ENCODE data around the gene SHISA6. TPM values are rescaled to one million over a fixed set of nuclear protein-coding genes. Genes with fewer than 3 reads are reported as not detected.

Gene SHISA6
- polyA plus RNA-seq, 1 donor from 2014 or later: 1.8 TPM

- no peak for TF ChIP-seq MXI1 (conservative IDR thresholded peaks at IDR 0.05; ENCODE audit: poor library complexity, severe bottlenecking)
- no peak for TF ChIP-seq CTCF (IDR thresholded peaks at IDR 0.05; ENCODE audit: poor library complexity, severe bottlenecking)
- no peak for TF ChIP-seq RAD21 (conservative IDR thresholded peaks at IDR 0.05)
- no peak for TF ChIP-seq SMC3 (conservative IDR thresholded peaks at IDR 0.05; ENCODE audit: poor library complexity)
- TF ChIP-seq POLR2AphosphoS5 (IDR thresholded peaks at IDR 0.05): no peak
- no peak for TF ChIP-seq EZH2 (IDR thresholded peaks at IDR 0.05; ENCODE audit: borderline replicate concordance, insufficient read depth, low read length, poor library complexity, severe bottlenecking)
- no peak for TF ChIP-seq TAF1 (IDR thresholded peaks at IDR 0.05; ENCODE audit: low read depth)
- TF ChIP-seq REST (IDR thresholded peaks at IDR 0.05; ENCODE audit: borderline replicate concordance): no peak
- TF ChIP-seq EP300 (conservative IDR thresholded peaks at IDR 0.05; ENCODE audit: poor library complexity, severe bottlenecking): no peak
- Histone ChIP-seq H3K9me3 (ENCODE audit: low read length) (no peaks in the 10 kb centered on the region), H3K9me2 (ENCODE audit: insufficient read depth, low read length) (no peaks in the 10 kb centered on the region), H3K36me3 (ENCODE audit: insufficient read depth, low read length) (no peaks in the 10 kb centered on the region), H3K27ac (ENCODE audit: low read length) (no peak overlapping the region), H3K9ac (ENCODE audit: low read length) (no peak overlapping the region), H3K4me3 (ENCODE audit: low read length) (no peak overlapping the region), H2AFZ (ENCODE audit: low read depth, low read length) (no peak overlapping the region), H3K79me2 (replicated peaks; ENCODE audit: insufficient read depth, low read length) (no peaks in the 10 kb centered on the region), H3K27me3 (ENCODE audit: insufficient read depth, low read depth, low read length) (no peaks in the 10 kb centered on the region), H4K20me1 (ENCODE audit: insufficient read depth) (no peaks in the 10 kb centered on the region), H3K4me2 (ENCODE audit: low read length) (no peak overlapping the region), H3F3A (ENCODE audit: insufficient read depth, low read length, poor library complexity, severe bottlenecking) (no peaks in the 10 kb centered on the region)
Measured at GRCh38 chr17:11514981-11515680, 274.1 kb downstream of the SHISA6 start.

GRCh38 chr17:11515901-11516300 lies 274.9 kb downstream of the SHISA6 start:
- no peak overlapping the region for H3K4me3 ChIP-seq (ENCODE audit: low read length)
- no peaks in the 10 kb centered on the region for H3K79me2 ChIP-seq (replicated peaks; ENCODE audit: insufficient read depth, low read length)
- no peaks in the 10 kb centered on the region for H3F3A ChIP-seq (ENCODE audit: insufficient read depth, low read length, poor library complexity, severe bottlenecking)

More at GRCh38 chr17:11515901-11516300, 274.9 kb downstream of the SHISA6 start:
- Histone ChIP-seq H4K20me1 (ENCODE audit: insufficient read depth) (no peaks in the 10 kb centered on the region), H3K4me2 (ENCODE audit: low read length) (no peak overlapping the region), H3K27ac (ENCODE audit: low read length) (no peak overlapping the region), H3K9me3 (ENCODE audit: low read length) (no peaks in the 10 kb centered on the region), H3K36me3 (ENCODE audit: insufficient read depth, low read length) (no peaks in the 10 kb centered on the region), H3K9me2 (ENCODE audit: insufficient read depth, low read length) (no peaks in the 10 kb centered on the region), H3K9ac (ENCODE audit: low read length) (no peak overlapping the region), H3K27me3 (ENCODE audit: insufficient read depth, low read depth, low read length) (no peaks in the 10 kb centered on the region), H2AFZ (ENCODE audit: low read depth, low read length) (no peak overlapping the region)
- TF ChIP-seq EP300 (conservative IDR thresholded peaks at IDR 0.05; ENCODE audit: poor library complexity, severe bottlenecking): no peak
- no peak for TF ChIP-seq POLR2AphosphoS5 (IDR thresholded peaks at IDR 0.05)
- TF ChIP-seq RAD21 (conservative IDR thresholded peaks at IDR 0.05): no peak
- TF ChIP-seq SMC3 (conservative IDR thresholded peaks at IDR 0.05; ENCODE audit: poor library complexity): no peak
- no peak for TF ChIP-seq EZH2 (IDR thresholded peaks at IDR 0.05; ENCODE audit: borderline replicate concordance, insufficient read depth, low read length, poor library complexity, severe bottlenecking)
- no peak for TF ChIP-seq REST (IDR thresholded peaks at IDR 0.05; ENCODE audit: borderline replicate concordance)
- TF ChIP-seq TAF1 (IDR thresholded peaks at IDR 0.05; ENCODE audit: low read depth): no peak
